ENCODE data around the gene MLIP. TPM values are rescaled to one million over a fixed set of nuclear protein-coding genes. Genes with fewer than 3 reads are reported as not detected.
A peak's percentile ranks its signal among the peaks of the same experiment; 100 is the strongest.

Gene MLIP
- polyA plus RNA-seq, 3 donors, result 0.48 to 1.2 (median 0.52) TPM

GRCh38 chr6:54294965-54295532, 183.8 kb downstream of the MLIP start:
- no peak for DNase-seq (ENCODE audit: extremely low read depth in 1 of 11, low read depth in 9 of 11, low spot score in 4 of 11)

DNA sequence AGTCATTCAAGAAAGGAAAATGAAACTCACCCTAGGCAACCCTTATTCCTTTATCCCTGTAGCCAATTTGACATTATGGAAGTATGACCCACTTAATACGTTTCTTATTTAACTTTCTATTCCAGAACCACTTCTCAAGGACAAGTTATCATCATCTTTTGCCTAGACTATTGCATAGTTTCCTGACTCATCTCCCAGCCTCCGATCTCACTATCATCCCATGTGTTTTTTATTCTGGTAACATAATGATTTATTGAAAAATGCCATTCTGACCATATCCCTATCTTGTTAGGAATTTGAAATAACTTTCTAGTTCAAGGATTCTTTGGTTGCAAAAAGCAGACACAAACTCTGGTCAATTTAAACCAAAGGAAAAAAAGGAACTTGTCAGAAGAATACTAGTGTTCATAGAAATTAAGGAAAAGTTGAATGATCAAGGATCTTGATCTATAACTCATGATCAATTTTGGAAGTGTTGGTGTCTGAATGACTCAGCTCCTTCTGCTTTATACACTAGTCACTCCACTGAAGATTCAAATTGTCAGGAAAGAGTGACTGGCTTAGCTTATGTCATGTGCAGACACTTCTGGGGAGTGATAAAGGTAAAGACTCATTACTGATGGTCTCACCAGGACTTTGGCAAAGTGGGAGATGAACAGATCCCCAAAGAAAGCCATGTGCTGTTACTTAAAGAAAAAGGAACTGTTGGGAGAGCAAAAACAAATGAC, 188.5 kb downstream of the MLIP start:
- DNase-seq (ENCODE audit: extremely low read depth in 1 of 11, low read depth in 9 of 11, low spot score in 4 of 11), result no peak

DNA sequence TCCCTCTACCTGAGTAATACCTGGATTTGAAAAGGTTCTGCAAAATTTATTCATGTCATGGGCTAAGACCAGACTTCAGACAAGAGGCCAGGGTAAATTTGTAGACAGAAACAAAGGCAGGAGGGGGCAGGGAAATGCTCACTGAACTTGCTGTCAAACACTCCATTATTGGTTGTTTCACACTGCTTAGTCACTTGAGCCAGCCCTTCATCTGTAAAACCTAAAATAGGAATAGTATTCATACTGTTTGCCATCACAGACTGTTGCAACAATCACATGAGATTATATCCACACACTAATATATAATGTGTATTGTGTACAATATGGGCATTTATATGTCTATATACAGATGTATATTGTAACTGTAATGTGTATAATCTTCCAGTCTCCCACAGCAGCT, 190.5 kb downstream of the MLIP start:
- DNase-seq (ENCODE audit: extremely low read depth in 1 of 11, low read depth in 9 of 11, low spot score in 4 of 11), result no peak

DNA sequence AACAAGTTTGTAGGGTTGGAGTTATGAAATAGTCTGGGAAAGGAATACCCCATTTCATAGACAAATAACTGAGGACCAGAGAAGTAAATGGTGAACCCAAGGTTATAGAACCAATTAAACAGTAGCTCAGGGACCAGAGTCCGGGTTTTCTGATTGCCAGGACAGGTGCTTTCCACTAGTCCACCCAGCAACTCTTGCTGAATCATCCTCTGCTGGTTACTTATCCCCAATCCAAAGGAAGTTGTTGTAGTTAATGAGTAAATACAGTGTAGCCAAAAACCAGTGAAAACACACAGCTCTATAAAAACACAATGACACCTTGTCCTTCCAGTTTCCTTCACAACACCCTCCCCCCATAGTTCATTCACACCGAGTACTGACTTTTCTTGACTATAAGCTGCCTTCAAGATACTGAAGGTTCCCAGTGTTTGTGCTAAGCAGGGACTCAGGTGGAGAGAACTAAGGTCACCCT, 196.2 kb downstream of the MLIP start:
- peak in 3 of 11 donors; percentile 13 to 43 (median 19) for DNase-seq (ENCODE audit: extremely low read depth in 1 of 11, low read depth in 9 of 11, low spot score in 4 of 11)

DNA sequence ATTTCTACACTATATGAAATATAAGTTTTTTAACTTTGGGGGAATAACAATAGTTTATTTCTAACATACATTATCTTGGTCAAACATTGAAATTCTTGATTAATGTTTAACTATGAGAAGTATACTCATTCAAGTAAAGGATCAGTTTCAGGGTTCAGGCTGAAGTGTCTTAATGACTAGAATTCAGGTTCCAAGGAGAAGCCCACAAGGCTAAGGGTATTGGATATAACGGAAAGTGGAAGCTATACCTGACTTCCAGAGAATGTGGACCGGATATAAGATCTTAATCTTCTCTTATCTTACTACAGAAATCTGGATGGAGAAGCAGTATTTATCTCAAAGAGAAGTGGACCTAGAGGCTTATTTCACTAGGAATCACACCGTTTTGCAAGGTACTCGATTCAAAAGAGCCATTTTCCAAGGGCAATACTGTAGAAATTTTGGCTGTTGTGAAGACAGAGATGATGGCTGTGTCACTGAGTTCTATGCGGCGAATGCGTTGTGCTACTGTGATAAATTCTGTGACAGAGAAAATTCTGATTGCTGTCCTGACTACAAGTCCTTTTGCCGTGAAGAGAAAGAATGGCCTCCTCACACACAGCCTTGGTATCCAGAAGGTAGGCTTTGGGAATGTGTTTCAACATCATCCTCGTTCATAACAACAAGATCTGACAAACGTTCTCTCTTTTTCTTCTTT, 197.2 kb downstream of the MLIP start, which contains the start of gene TINAG:
TSS of gene TINAG (plus strand) at position 153 of the 697 bp plus-strand sequence. CDS start at position 263, 110 bp downstream.
- DNase-seq (ENCODE audit: extremely low read depth in 1 of 11, low read depth in 9 of 11, low spot score in 4 of 11), result no peak

- DNase-seq (ENCODE audit: extremely low read depth in 1 of 11, low read depth in 9 of 11, low spot score in 4 of 11), result no peak
These were observed 197.7 kb downstream of the MLIP start for GRCh38 chr6:54308986-54309315.

DNA sequence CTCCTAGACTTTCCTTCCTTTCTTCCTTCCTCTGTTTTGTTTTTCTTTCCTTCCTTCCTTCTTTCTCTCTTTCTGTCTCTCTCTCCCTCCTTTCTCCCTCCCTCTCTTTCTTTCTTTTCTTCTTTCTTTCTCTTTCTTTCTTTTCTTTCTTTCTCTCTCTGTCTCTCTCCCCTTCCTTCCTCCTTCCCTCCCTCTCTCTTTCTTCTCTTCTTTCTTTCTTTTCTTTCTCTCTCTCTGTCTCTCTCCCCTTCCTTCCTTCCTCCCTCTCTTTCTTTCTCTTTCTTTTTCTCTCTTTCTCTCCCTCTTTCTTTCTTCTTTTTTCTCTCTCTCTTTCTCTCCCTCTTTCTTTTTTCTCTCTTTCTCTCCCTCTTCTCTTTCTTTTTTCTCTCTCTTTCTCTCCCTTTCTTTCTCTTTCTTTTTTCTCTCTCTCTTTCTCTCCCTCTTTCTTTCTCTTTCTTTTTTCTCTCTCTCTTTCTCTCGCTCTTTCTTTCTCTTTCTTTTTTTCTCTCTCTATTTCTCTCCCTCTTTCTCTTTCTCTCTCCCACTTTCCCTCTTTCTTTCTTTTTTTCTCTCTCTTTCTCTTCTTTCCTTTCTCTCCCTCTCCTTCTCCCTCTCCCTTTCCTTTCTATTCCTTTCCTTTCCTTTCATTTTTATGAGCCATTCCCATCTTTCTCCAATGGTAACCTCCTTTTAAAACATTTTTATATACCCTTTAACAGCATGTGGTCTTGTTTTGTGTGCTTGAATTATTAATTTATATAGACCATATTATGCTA, 199.3 kb downstream of the MLIP start:
- DNase-seq (ENCODE audit: extremely low read depth in 1 of 11, low read depth in 9 of 11, low spot score in 4 of 11), result no peak

- no peak for DNase-seq (ENCODE audit: extremely low read depth in 1 of 11, low read depth in 9 of 11, low spot score in 4 of 11)
These were observed 204.4 kb downstream of the MLIP start for GRCh38 chr6:54315656-54316055.

Other genes with a start within 250 kb of the MLIP start
- gene TINAG, start 197.0 kb downstream of the MLIP start, polyA plus RNA-seq (ENCODE audit: insufficient read length in 3 of 3), result 10 to 100 TPM; 24.3 to 30.0 (median 26.3) TPM